ENCODE results near the gene CCT6B. TPM values are rescaled to one million over a fixed set of nuclear protein-coding genes. Genes with fewer than 3 reads are reported as not detected.

The CCT6B gene
- total and polyA plus RNA-seq, 9 of the 15 experiments (the other 6 are each of a cell fraction or from before 2014, with no cell fraction given): 0.25 to 0.91 (median 0.58) TPM

- TF ChIP-seq NFE2L1 (tag; IDR thresholded peaks at IDR 0.05; ENCODE audit: borderline replicate concordance, low read depth) (no peak), HIVEP1 (CRISPR knock-in tag; IDR thresholded peaks at IDR 0.05) (no peak), ZNF668 (CRISPR knock-in tag; IDR thresholded peaks at IDR 0.05) (no peak), KLF16 (IDR thresholded peaks at IDR 0.05) (no peak), NKRF (IDR thresholded peaks at IDR 0.05; ENCODE audit: borderline replicate concordance) (peak; percentile 93; the same call in 1 of the 2 replicates), ZFPM2 (CRISPR knock-in tag; IDR thresholded peaks at IDR 0.05) (no peak), HDAC6 (IDR thresholded peaks at IDR 0.05; ENCODE audit: low read depth, low read length) (no peak), ATF6 (CRISPR knock-in tag; IDR thresholded peaks at IDR 0.05) (no peak), THAP7 (CRISPR knock-in tag; IDR thresholded peaks at IDR 0.05) (no peak), REST (IDR thresholded peaks at IDR 0.05; ENCODE audit: borderline replicate concordance) (peak; percentile 47; the same call in 1 of the 2 replicates), REST (CRISPR knock-in tag; IDR thresholded peaks at IDR 0.05; ENCODE audit: low read depth) (no peak), ZNF507 (tag; conservative IDR thresholded peaks at IDR 0.05) (no peak), PTRF (tag; IDR thresholded peaks at IDR 0.05) (no peak), ZNF121 (CRISPR knock-in tag; conservative IDR thresholded peaks at IDR 0.05) (no peak), ZFP36 (IDR thresholded peaks at IDR 0.05; ENCODE audit: low read depth, low read length, partially characterized antibody) (no peak), POU5F1 (IDR thresholded peaks at IDR 0.05; ENCODE audit: borderline replicate concordance, low read depth, low read length, partially characterized antibody) (no peak)
These were observed 19.1 kb upstream of the CCT6B start, which contains the start of gene LIG3 (continued) for GRCh38 chr17:34980353-34980680.
